M059J (cell line): ENCODE measurements around the gene KCNMB1. TPM values are rescaled to one million over a fixed set of nuclear protein-coding genes. Genes with fewer than 3 reads are reported as not detected.

Experiments
- DNase-seq: peaks from one replicate; pipeline ENCODE4 v3.0.0-alpha.2; 2012; ENCODE audit warnings: low read depth
- total RNA-seq: library from RNA; depleted of rRNA; stranded (reverse); fragments of >200 nt; shearing (Covaris generic); gene quantifications from 2 replicates; pipeline ENCODE4 v1.2.3, GENCODE V29; 2014; rRNA removed

The KCNMB1 gene, protein sequence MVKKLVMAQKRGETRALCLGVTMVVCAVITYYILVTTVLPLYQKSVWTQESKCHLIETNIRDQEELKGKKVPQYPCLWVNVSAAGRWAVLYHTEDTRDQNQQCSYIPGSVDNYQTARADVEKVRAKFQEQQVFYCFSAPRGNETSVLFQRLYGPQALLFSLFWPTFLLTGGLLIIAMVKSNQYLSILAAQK
- total RNA-seq: 0.12 and 0.15 TPM in 2 replicates

- peak; percentile 12 for DNase-seq
These were observed at the start of gene KCNMB1 for GRCh38 chr5:170388818-170389549. KCNMB1 (minus strand) TSS chr5:170389367; CDS start chr5:170385447, 3,920 bp downstream.

GRCh38 chr5:170438581-170438980, 49.4 kb upstream of the KCNMB1 start:
- no peak for DNase-seq

GRCh38 chr5:170437621-170438375, 48.6 kb upstream of the KCNMB1 start:
- DNase-seq: no peak

GRCh38 chr5:170436335-170436734, 47.2 kb upstream of the KCNMB1 start:
- DNase-seq: no peak

DNA sequence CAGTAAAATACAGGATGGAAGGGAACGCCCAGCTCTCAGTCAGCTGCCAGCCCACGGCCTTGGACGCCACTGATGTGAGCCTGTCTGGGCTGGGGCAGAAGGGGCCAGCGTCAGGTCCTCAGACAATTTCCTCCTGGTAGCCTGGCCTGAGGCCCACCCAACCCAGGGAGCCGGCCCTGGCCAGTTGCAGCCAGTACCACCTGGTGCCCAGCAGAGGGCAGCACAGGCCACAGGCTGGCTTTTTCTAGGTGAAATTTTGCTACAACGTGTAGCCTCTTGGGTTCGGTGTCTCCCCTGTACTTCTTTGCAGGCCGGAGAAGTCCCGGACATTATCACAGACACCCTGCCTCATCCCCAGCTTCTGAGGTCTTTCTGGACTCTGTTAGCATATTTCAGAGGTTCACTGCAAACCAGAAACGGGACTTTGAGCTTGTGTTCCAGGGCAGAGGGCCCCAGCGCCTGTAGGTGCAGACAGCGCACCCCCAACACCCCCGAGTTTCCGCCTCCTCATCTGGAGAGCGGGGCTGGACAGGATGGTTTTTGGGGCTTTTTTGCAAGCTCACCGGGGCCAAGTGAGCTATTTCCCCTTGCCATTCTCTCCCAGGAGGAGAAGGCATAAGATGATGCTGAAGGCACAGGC, 45.9 kb upstream of the KCNMB1 start:
- DNase-seq: peak; percentile 42

DNA sequence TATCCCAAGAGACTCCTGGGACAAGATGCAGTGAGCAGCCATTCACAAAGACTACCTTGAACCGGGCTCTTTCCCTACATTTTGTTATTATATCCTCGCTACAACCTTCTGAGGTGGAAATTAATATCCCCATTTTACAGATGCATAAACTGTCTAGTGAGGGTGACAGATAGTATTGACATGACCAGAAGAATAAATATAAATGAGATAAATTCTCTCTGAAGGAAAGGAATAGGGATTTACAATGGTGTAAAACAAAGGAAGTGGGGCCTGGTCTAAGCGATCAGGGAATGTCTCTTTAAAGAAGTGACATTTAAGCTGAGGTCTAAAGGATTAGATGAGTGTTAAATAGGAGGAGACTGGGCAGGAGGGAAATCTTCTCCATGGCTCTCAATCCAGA, 43.5 kb upstream of the KCNMB1 start:
- DNase-seq: no peak

- DNase-seq: no peak
These were observed 42.4 kb upstream of the KCNMB1 start for GRCh38 chr5:170431571-170431970.

GRCh38 chr5:170430866-170431437, 41.8 kb upstream of the KCNMB1 start:
- DNase-seq: peak; percentile 49

DNA sequence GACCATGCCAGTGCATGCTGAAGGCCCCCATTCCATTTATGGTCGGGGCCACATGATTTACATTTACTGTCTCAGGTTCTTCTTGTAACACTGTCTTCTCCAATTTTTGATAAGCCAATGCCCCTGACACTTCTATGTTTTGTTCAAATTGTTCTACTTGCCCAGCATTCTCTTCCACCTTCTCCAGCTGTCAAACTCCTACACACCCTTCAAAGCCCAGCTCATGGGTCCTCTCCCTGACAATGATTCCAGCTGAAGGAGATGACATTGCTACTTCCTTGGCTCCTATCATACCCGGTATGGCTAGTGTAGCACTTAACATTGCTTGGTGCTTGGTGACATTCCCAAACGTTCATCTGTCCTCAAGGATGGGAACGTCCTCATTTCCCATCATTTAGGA, 41.1 kb upstream of the KCNMB1 start:
- no peak for DNase-seq

DNA sequence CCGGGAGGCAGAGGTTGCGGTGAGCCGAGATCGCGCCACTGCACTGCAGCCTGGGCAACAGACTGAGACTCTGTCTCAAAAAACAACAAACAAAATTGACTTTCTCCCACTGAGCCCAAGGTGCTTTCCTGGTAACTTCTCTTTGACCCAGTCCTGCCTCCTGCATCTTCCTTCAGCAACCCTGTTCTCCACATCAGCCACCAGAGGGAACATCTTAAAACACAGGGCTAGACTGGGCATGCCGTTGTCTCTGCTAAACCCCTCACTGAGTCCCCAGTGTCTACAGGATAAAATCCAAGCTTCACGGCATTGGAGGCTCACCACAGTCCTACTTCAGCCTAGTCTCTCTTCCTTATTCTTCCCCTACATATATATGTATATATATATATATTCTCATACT, 39.8 kb upstream of the KCNMB1 start:
- DNase-seq: peak; percentile 30

DNA sequence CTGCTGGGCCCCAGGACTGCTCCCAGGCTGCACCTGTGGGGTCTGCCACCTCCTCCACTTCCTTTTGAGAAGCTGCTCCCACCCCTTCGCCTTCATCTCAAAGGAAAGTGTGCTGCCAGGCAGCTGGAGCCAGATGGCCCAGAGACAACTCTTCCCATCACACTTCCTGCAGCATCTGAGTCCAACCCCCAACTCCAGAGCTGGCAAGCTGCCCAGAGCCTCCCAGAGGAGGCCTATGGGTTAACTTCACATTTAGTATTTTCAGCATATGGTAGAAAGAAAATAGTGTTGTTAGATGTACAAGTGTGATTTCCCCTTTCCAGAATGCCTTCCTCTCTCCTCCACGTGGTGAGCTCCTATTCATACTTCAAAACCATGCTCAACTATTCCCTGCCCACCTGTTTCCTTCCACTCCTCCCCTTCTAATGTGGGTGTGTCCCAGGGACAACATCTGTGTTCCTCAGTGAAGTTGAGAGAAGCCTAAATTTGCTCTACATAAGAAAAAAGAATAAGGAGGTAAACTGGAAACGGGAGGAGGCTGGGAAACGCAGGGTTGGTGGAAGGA, 38.6 kb upstream of the KCNMB1 start:
- no peak for DNase-seq

DNA sequence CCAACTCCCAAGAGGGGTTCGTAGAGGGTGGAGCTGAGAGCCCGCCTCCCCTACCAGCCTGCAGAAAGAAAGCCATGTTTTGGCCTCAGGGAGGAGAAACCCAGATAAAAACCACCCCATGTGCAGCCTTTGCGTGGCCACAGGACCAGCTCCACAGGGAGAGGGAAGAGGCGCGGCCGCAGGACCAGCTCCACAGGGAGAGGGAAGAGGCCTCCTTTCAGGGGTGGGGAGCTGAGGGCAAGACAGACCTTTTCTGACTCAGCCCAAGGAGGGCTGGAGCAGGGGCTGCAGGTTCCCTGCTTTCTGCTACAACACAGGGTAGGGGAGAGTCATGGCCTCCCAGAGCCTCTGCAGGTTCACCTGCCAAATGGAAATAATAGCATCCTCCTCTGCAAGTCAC, 37.6 kb upstream of the KCNMB1 start:
- DNase-seq: no peak

DNA sequence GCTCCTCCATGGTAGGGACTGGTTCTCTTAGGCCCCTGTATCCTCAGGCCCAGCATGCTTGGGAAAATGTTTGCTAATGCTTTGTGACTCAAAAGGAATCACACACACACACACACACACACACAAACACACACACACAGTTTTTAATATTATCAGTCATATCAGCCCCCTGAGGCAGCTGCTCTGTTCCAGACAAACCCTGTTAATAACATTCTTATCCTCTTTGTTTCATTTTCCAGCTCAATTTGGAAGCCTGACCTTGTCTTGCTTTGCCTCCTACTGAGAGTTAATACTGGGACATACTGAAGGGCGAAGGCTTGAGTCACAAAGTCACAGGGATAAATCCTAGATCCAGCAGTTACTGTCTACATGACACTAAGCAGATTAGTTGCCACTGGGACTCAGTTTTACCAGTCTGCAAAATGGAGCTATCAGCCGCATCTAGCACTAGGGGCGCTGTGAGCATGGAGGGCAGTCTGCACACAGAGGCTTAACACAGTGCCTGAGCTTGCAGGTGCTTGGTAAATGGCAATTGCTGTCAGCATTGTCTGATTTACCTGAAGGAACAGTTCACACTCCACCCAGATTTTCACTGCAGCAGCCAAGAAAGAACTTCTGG, 37.1 kb upstream of the KCNMB1 start:
- no peak for DNase-seq

- no peak for DNase-seq
These were observed 36.6 kb upstream of the KCNMB1 start for GRCh38 chr5:170425731-170426130.

DNA sequence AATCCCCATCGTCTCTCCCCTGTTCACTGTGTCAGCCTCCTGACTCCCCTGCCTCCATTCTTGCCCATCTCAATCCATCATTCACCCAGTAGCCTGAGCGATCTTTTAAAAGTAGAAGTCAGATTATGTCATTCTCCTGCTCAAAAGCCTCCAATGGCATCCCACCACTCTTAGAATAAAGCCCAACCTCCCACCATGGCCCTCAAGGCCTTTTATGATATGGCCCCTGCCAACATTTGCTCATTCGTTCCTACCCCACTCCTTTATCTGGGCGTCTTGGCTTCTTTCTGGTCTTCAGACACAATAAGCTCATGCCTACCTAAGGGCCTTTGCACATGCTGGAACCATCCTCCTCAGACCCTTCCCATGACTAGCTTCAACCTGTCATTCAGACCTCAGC, 35.5 kb upstream of the KCNMB1 start:
- DNase-seq: no peak

DNA sequence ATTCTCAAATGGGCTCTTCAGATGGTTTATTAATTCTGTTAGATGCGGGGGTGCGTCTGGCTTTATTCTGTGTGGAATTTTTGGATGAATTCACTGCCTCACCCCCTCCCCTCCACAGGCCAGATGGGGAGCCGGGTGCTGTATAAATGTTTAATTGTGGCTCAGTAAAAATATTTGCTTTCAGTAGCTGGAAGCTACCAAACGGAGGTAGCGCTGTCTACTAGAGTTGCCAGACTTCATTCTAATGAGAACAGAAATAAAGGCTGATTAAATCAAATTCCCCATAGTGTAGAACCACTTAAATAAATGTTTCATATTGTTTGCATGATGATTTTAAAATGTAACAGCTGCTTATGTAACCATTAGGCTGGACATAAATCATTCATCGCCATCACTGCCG, 34.5 kb upstream of the KCNMB1 start:
- DNase-seq: no peak

DNA sequence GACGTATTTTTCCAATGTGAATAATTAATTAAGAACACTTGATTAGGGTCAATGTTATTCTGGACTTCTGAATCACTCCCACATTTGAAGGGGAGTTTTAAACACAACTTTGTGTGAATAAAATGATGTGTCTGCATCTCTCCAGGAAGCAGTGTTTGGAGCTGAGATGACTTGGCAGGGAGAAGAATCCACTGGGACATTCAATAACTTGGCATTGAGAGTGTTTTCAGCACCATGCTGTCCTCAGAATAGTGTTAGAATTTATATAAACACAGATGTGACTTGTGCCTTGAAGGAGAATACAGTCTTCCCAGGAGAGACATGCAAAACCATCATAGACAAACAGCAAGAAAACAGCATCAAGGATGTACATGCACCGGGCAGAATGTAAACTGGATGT, 32.7 kb upstream of the KCNMB1 start:
- DNase-seq: no peak

- peak; percentile 63 for DNase-seq
These were observed 31.7 kb upstream of the KCNMB1 start for GRCh38 chr5:170420806-170421412.

- no peak for DNase-seq
These were observed 30.5 kb upstream of the KCNMB1 start for GRCh38 chr5:170419643-170420042.

- peak; percentile 7 for DNase-seq
These were observed 29.6 kb upstream of the KCNMB1 start for GRCh38 chr5:170418736-170419135.

GRCh38 chr5:170416526-170416925, 27.4 kb upstream of the KCNMB1 start:
- no peak for DNase-seq
